ENCODE data around the gene KLHL22. TPM values are rescaled to one million over a fixed set of nuclear protein-coding genes. Genes with fewer than 3 reads are reported as not detected.
"Not testable (repeated sequence)": the region's sequence is repeated elsewhere in the genome, so short reads cannot be mapped to it uniquely, and the experiment has no call there.

Gene KLHL22
- total RNA-seq, 1 experiment from 2014 or later = 14.5 TPM

- in situ Hi-C loops (cut with HindIII; ENCODE audit: low pct_unique_long_range_greater_than_20kb, low sequenced_read_pairs) (no loop called here), intact Hi-C loops (cut with micrococcal nuclease; ENCODE audit: unreplicated experiment) (no loop called here)
- no peak for DNase-seq (ENCODE audit: low read depth, low spot score)
- H3K4me3 ChIP-seq (ENCODE audit: low read depth in 2 of 2, low read length in 2 of 2) = no peak overlapping the region
- ChIA-PET POLR2A (interaction anchor here (0.6 to 0.7 kb wide), 2 partner anchors 30 to 48 kb away, joined by 3 read pairs; no protein-coding TSS in a partner anchor), CTCF (no interaction called here)
- H3K9me3 ChIP-seq (ENCODE audit: control insufficient read depth, insufficient read depth, low read depth, low read length) = no peaks in the 10 kb centered on the region
- no peaks in the 10 kb centered on the region for H3K36me3 ChIP-seq (ENCODE audit: control insufficient read depth, insufficient read depth, low read length)
- TF ChIP-seq SIN3A (IDR thresholded peaks at IDR 0.05; ENCODE audit: borderline replicate concordance, insufficient read depth, low read depth, low read length) (no peak), TCF7L2 (IDR thresholded peaks at IDR 0.05; ENCODE audit: low read depth, low read length) (no peak), REST (IDR thresholded peaks at IDR 0.05; ENCODE audit: insufficient read depth in 1 of 2, low read depth in 2 of 2, low read length in 1 of 2) (no peak), POLR2AphosphoS5 (IDR thresholded peaks at IDR 0.05; ENCODE audit: low read depth, low read length) (no peak), CTCF (IDR thresholded peaks at IDR 0.05) (no peak)
- no TSS peak for BruUV-seq (replicated peaks)
- no peak for ATAC-seq
- H3K27ac ChIP-seq (ENCODE audit: low read length) = no peak overlapping the region
- no peaks in the 10 kb centered on the region for H3K4me1 ChIP-seq (ENCODE audit: control insufficient read depth, insufficient read depth, low read length)
- no peaks in the 10 kb centered on the region for H3K27me3 ChIP-seq (ENCODE audit: control insufficient read depth, insufficient read depth, low read length)
Observed at GRCh38 chr22:20412474-20413216, 83.0 kb downstream of the KLHL22 start.

- H3K27ac ChIP-seq (ENCODE audit: low read length); ATAC-seq; H3K9me3 ChIP-seq (ENCODE audit: control insufficient read depth, insufficient read depth, low read depth, low read length); POLR2A ChIA-PET; DNase-seq (ENCODE audit: low read depth, low spot score); H3K4me3 ChIP-seq (ENCODE audit: low read depth in 2 of 2, low read length in 2 of 2); in situ Hi-C loops (cut with HindIII; ENCODE audit: low pct_unique_long_range_greater_than_20kb, low sequenced_read_pairs); H3K4me1 ChIP-seq (ENCODE audit: control insufficient read depth, insufficient read depth, low read length); H3K36me3 ChIP-seq (ENCODE audit: control insufficient read depth, insufficient read depth, low read length); intact Hi-C loops (cut with micrococcal nuclease; ENCODE audit: unreplicated experiment); BruUV-seq (replicated peaks); H3K27me3 ChIP-seq (ENCODE audit: control insufficient read depth, insufficient read depth, low read length): not testable (repeated sequence)
- CTCF ChIA-PET = interaction anchor here (0.6 to 0.7 kb wide), 2 partner anchors 47 to 161 kb away, joined by 3 to 7 read pairs; no protein-coding TSS in a partner anchor
Observed at GRCh38 chr22:20409385-20409784, 86.2 kb downstream of the KLHL22 start.

- no peak for ATAC-seq
- Histone ChIP-seq H3K27me3 (ENCODE audit: control insufficient read depth, insufficient read depth, low read length) (no peaks in the 10 kb centered on the region), H3K9me3 (ENCODE audit: control insufficient read depth, insufficient read depth, low read depth, low read length) (no peaks in the 10 kb centered on the region), H3K36me3 (ENCODE audit: control insufficient read depth, insufficient read depth, low read length) (no peaks in the 10 kb centered on the region), H3K4me3 (ENCODE audit: low read depth in 2 of 2, low read length in 2 of 2) (no peak overlapping the region), H3K27ac (ENCODE audit: low read length) (no peak overlapping the region), H3K4me1 (ENCODE audit: control insufficient read depth, insufficient read depth, low read length) (no peaks in the 10 kb centered on the region)
- TF ChIP-seq SIN3A (IDR thresholded peaks at IDR 0.05; ENCODE audit: borderline replicate concordance, insufficient read depth, low read depth, low read length) = no peak
- no peak for TF ChIP-seq POLR2AphosphoS5 (IDR thresholded peaks at IDR 0.05; ENCODE audit: low read depth, low read length)
- ChIA-PET CTCF (interaction anchor here (0.6 to 0.7 kb wide), 2 partner anchors 47 to 162 kb away, joined by 3 to 7 read pairs; no protein-coding TSS in a partner anchor), POLR2A (no interaction called here)
- in situ Hi-C loops (cut with HindIII; ENCODE audit: low pct_unique_long_range_greater_than_20kb, low sequenced_read_pairs) (no loop called here), intact Hi-C loops (cut with micrococcal nuclease; ENCODE audit: unreplicated experiment) (no loop called here)
- BruUV-seq (replicated peaks) = no TSS peak
- no peak for DNase-seq (ENCODE audit: low read depth, low spot score)
Observed at GRCh38 chr22:20408891-20409290, 86.7 kb downstream of the KLHL22 start.

Data from Panc1 (cell line).